ENCODE results near the gene BMS1.
"Not testable (repeated sequence)": the region's sequence is repeated elsewhere in the genome, so short reads cannot be mapped to it uniquely, and the experiment has no call there.

DNA sequence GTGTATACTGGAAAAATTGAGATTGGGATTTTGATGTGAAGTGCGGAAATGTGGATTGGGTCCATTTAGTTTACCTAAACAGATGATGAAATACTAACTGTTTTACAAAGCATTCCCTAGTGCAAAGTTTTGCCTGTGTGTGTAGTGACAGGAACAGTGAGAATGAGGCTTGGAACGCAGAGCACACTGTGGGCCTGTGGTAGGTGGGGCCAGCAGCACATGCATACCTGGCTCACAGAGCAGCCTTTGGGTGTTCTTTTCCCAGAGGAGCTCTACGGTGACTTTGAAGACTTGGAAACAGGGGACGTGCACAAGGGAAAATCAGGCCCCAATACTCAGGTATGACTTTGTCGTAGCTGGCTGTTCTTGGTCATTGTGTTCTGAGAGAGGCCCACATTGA is 33.7 kb downstream of the BMS1 start:
- TF ChIP-seq, protein P1, sequence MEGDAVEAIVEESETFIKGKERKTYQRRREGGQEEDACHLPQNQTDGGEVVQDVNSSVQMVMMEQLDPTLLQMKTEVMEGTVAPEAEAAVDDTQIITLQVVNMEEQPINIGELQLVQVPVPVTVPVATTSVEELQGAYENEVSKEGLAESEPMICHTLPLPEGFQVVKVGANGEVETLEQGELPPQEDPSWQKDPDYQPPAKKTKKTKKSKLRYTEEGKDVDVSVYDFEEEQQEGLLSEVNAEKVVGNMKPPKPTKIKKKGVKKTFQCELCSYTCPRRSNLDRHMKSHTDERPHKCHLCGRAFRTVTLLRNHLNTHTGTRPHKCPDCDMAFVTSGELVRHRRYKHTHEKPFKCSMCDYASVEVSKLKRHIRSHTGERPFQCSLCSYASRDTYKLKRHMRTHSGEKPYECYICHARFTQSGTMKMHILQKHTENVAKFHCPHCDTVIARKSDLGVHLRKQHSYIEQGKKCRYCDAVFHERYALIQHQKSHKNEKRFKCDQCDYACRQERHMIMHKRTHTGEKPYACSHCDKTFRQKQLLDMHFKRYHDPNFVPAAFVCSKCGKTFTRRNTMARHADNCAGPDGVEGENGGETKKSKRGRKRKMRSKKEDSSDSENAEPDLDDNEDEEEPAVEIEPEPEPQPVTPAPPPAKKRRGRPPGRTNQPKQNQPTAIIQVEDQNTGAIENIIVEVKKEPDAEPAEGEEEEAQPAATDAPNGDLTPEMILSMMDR (IDR thresholded peaks at IDR 0.05 in 8 of 11, conservative IDR thresholded peaks at IDR 0.05 in 3 of 11) = not testable (repeated sequence)
- TF ChIP-seq POLR2A (IDR thresholded peaks at IDR 0.05) = not testable (repeated sequence)
